ENCODE data around the gene C13orf46.

DNA sequence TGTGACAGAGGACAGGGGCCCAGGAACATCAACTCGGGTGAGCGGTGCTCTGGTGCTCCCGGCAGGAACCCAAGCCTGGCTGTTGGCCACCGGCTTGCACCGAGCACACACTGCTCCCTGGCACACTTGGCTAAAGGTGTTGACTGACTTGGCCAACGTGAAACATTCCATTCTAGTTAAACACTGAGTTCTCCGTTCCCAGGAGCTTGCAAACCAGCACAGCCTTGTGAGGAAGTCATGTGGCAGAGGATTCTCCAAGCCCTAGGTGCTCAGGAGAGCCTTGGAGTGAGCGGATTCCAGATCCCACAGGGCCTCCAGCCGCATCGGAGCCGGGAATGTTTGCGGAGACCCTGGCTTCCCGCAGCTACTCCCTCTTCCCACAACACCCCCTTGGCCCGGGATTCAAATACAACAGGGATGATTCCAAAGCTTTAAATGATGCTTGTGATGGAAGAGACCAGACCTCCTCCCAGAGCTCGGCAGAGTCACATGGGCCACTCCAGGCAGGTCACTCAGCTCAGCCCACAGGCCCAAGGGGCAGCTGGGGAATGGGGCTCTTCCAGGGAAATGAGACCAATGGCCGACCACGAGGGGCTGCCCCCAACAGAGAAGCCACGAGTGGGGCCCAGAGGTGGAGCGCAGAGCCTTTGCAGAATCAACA, 2.9 kb downstream of the C13orf46 start:
- no peak for TF ChIP-seq CTCF (conservative IDR thresholded peaks at IDR 0.05; ENCODE audit: low read length)
- no peak for TF ChIP-seq EZH2phosphoT487 (IDR thresholded peaks at IDR 0.05; ENCODE audit: borderline replicate concordance, low read depth, low read length)

Measured in OCI-LY7 (cell line).